Vagina (tissue), 2 donors: Measurements from ENCODE around the gene SNX17.

Experiments used
- CTCF ChIP-seq, 3 experiments: fragments of 450-650 bp in 2 of 3; fragments of 200-600 bp in 1 of 3; sonication (generic) in 1 of 3; IDR thresholded peaks; one replicate each; pipeline ENCODE4 v1.5.1; 2017 to 2019; ENCODE audit warnings: antibody characterized with exemption in 3 of 3, mild to moderate bottlenecking in 2 of 3, moderate library complexity in 2 of 3
- POLR2A ChIP-seq, 2 donors: fragments of 450-650 bp; IDR thresholded peaks; one replicate each; pipeline ENCODE4 v1.6.1; 2017; ENCODE audit warnings: antibody characterized with exemption in 2 of 2, mild to moderate bottlenecking in 2 of 2, moderate library complexity in 2 of 2

- TF ChIP-seq CTCF (IDR thresholded peaks at IDR 0.05) (no peak), POLR2A (IDR thresholded peaks at IDR 0.05) (peak in 1 of 2 donors; percentile 6)
Observed at GRCh38 chr2:27380626-27381545, 10.5 kb downstream of the SNX17 start, which contains the start of gene ZNF513.
